HepG2 (cell line): ENCODE results near the gene CNNM3. TPM values are rescaled to one million over a fixed set of nuclear protein-coding genes. Genes with fewer than 3 reads are reported as not detected.

ENCODE experiments used
- NFIB ChIP-seq: sonication (generic); formaldehyde crosslinking; IDR thresholded peaks from 2 replicates; pipeline ENCODE4 v1.9.0; 2021; ENCODE audit warnings: missing genetic modification reagents, mild to moderate bottlenecking, borderline replicate concordance
- SMARCC2 ChIP-seq: fragments of 450-650 bp; IDR thresholded peaks from 2 replicates; pipeline ENCODE4 v1.6.1; 2017; ENCODE audit warnings: antibody characterized with exemption, mild to moderate bottlenecking
- U2AF2 ChIP-seq: fragments of 200-400 bp; formaldehyde crosslinking; IDR thresholded peaks from 2 replicates; pipeline ENCODE4 v1.6.1; 2017; ENCODE audit warnings: low read depth, mild to moderate bottlenecking, low read length
- ZNF335 ChIP-seq: sonication (generic); formaldehyde crosslinking; IDR thresholded peaks from 2 replicates; pipeline ENCODE4 v1.4.0; 2020; ENCODE audit warnings: missing genetic modification reagents
- ZNF431 ChIP-seq: sonication (generic); formaldehyde crosslinking; IDR thresholded peaks from 2 replicates; pipeline ENCODE4 v1.9.0; 2022; ENCODE audit warnings: missing genetic modification reagents, low read depth, mild to moderate bottlenecking, borderline replicate concordance
- ZNF703 ChIP-seq: sonication (generic); formaldehyde crosslinking; IDR thresholded peaks from 2 replicates; pipeline ENCODE4 v1.5.1; 2020; ENCODE audit warnings: missing genetic modification reagents, mild to moderate bottlenecking, moderate library complexity, borderline replicate concordance
- ZNF841 ChIP-seq: sonication (generic); formaldehyde crosslinking; IDR thresholded peaks from 2 replicates; pipeline ENCODE4 v1.8.1; 2023; ENCODE audit warnings: missing genetic modification reagents, borderline replicate concordance
- ZSCAN25 ChIP-seq: sonication (generic); formaldehyde crosslinking; IDR thresholded peaks from 2 replicates; pipeline ENCODE4 v1.8.0; 2022; ENCODE audit warnings: mild to moderate bottlenecking, missing genetic modification reagents
- polyA plus RNA-seq, 8 experiments: library from polyadenylated mRNA; depleted of rRNA in 3 of 8; stranded (reverse) in 7 of 8; unstranded in 1 of 8; fragments of >200 nt; fragmentation: Illumina TruSeq in 4 of 8; extraction: Trizol in 4 of 8; gene quantifications; 2 replicates each; pipeline versions ENCODE4 v1.2.1 to v1.2.3, GENCODE V29; 2011 to 2016; ENCODE audit warnings: low read depth in 4 of 8, missing spikeins in 1 of 8, mixed read lengths in 1 of 8; ENCODE audit not compliant: insufficient read depth in 1 of 8
- total RNA-seq, 5 experiments: library from RNA; depleted of rRNA; stranded (reverse); fragments of >200 nt; fragmentation: Illumina TruSeq; extraction: Trizol; gene quantifications; 2 replicates each; pipeline ENCODE4 v1.2.3, GENCODE V29; 2016; ENCODE audit warnings: low read depth in 1 of 5
- TF ChIP-seq, protein P1 (sequence below): sonication (generic); formaldehyde crosslinking; IDR thresholded peaks from 2 replicates; pipeline ENCODE4 v1.4.0; 2020; ENCODE audit warnings: missing genetic modification reagents, borderline replicate concordance
- TF ChIP-seq, protein P2 (sequence below): IDR thresholded peaks from 2 replicates; pipeline ENCODE4 v1.6.1; 2012; ENCODE audit warnings: inconsistent platforms
- TF ChIP-seq, protein P3 (sequence below): sonication (generic); formaldehyde crosslinking; IDR thresholded peaks from 2 replicates; pipeline ENCODE4 v1.9.0; 2021; ENCODE audit warnings: missing genetic modification reagents, mild to moderate bottlenecking, borderline replicate concordance
- TF ChIP-seq, protein P4 (sequence below): IDR thresholded peaks from 2 replicates; pipeline ENCODE4 v1.6.1; 2016; ENCODE audit warnings: mild to moderate bottlenecking
- TF ChIP-seq, protein P5 (sequence below): sonication (generic); formaldehyde crosslinking; IDR thresholded peaks from 2 replicates; pipeline ENCODE4 v1.4.0; 2020; ENCODE audit warnings: mild to moderate bottlenecking, missing genetic modification reagents
- TF ChIP-seq, protein P6 (sequence below): sonication (generic); formaldehyde crosslinking; IDR thresholded peaks from 2 replicates; pipeline ENCODE4 v1.5.0; 2020; ENCODE audit warnings: mild to moderate bottlenecking, missing genetic modification reagents

CNNM3 gene
- total and polyA plus RNA-seq, 2 of the 13 experiments (the other 11 are each of a cell fraction or from before 2014, with no cell fraction given), result 21.2 to 27.9 TPM

DNA sequence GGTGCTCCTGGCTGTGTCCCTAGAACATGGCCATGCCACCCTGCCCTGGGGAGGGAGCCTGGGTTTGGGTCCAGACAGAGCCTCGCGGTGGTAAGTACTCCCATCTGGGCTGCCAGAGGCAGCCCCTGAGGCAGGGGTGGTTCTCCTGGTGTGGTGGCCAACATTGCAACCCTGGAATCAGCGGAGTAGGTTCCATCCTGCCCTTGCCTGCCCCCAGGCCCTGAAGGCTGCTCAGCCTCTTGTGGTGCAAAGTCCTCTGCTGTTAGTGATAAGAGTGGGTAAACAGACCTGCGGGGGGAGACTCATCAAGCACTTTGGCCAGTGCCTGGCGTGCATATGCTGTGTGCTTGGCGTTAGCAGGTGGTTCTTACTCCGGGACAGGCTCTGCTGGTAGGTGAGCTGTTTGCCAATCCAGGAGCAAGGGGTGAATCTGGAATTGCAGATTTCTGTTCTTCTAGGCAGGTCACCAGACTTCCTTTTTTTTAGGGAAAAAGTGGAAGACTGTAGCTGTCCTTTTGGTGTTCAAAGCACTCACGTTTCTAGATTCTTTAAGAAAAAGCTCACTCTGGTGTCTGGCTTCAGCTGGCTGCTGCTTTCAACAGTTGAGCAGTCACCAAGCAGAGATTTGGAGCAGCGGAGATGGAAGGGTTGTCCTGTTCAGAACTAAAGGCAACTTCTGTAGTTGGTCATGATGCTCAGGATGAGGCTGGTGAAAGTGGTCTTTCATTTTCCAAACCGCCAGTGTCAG lies 3.2 kb downstream of the CNNM3 start (continued):
- TF ChIP-seq, protein P1, sequence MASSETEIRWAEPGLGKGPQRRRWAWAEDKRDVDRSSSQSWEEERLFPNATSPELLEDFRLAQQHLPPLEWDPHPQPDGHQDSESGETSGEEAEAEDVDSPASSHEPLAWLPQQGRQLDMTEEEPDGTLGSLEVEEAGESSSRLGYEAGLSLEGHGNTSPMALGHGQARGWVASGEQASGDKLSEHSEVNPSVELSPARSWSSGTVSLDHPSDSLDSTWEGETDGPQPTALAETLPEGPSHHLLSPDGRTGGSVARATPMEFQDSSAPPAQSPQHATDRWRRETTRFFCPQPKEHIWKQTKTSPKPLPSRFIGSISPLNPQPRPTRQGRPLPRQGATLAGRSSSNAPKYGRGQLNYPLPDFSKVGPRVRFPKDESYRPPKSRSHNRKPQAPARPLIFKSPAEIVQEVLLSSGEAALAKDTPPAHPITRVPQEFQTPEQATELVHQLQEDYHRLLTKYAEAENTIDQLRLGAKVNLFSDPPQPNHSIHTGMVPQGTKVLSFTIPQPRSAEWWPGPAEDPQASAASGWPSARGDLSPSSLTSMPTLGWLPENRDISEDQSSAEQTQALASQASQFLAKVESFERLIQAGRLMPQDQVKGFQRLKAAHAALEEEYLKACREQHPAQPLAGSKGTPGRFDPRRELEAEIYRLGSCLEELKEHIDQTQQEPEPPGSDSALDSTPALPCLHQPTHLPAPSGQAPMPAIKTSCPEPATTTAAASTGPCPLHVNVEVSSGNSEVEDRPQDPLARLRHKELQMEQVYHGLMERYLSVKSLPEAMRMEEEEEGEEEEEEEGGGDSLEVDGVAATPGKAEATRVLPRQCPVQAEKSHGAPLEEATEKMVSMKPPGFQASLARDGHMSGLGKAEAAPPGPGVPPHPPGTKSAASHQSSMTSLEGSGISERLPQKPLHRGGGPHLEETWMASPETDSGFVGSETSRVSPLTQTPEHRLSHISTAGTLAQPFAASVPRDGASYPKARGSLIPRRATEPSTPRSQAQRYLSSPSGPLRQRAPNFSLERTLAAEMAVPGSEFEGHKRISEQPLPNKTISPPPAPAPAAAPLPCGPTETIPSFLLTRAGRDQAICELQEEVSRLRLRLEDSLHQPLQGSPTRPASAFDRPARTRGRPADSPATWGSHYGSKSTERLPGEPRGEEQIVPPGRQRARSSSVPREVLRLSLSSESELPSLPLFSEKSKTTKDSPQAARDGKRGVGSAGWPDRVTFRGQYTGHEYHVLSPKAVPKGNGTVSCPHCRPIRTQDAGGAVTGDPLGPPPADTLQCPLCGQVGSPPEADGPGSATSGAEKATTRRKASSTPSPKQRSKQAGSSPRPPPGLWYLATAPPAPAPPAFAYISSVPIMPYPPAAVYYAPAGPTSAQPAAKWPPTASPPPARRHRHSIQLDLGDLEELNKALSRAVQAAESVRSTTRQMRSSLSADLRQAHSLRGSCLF (CRISPR knock-in tag), result no peak
- TF ChIP-seq U2AF2, result 0 out of 2 replicates have a peak, but pooled peaks have one; percentile 27
- TF ChIP-seq ZSCAN25 (CRISPR knock-in tag), result peak; percentile 96
- TF ChIP-seq, protein P2, sequence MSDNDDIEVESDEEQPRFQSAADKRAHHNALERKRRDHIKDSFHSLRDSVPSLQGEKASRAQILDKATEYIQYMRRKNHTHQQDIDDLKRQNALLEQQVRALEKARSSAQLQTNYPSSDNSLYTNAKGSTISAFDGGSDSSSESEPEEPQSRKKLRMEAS, result peak; percentile 96
- TF ChIP-seq, protein P3, sequence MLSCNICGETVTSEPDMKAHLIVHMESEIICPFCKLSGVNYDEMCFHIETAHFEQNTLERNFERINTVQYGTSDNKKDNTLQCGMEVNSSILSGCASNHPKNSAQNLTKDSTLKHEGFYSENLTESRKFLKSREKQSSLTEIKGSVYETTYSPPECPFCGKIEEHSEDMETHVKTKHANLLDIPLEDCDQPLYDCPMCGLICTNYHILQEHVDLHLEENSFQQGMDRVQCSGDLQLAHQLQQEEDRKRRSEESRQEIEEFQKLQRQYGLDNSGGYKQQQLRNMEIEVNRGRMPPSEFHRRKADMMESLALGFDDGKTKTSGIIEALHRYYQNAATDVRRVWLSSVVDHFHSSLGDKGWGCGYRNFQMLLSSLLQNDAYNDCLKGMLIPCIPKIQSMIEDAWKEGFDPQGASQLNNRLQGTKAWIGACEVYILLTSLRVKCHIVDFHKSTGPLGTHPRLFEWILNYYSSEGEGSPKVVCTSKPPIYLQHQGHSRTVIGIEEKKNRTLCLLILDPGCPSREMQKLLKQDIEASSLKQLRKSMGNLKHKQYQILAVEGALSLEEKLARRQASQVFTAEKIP (CRISPR knock-in tag), result no peak
- no peak for TF ChIP-seq ZNF703 (CRISPR knock-in tag)
- TF ChIP-seq NFIB (CRISPR knock-in tag), result no peak
- peak; percentile 98 for TF ChIP-seq ZNF431
- TF ChIP-seq, protein P4, sequence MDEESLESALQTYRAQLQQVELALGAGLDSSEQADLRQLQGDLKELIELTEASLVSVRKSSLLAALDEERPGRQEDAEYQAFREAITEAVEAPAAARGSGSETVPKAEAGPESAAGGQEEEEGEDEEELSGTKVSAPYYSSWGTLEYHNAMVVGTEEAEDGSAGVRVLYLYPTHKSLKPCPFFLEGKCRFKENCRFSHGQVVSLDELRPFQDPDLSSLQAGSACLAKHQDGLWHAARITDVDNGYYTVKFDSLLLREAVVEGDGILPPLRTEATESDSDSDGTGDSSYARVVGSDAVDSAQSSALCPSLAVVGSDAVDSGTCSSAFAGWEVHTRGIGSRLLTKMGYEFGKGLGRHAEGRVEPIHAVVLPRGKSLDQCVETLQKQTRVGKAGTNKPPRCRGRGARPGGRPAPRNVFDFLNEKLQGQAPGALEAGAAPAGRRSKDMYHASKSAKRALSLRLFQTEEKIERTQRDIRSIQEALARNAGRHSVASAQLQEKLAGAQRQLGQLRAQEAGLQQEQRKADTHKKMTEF (CRISPR knock-in tag), result peak; percentile 91
- no peak for TF ChIP-seq ZNF841 (CRISPR knock-in tag)
- TF ChIP-seq, protein P5, sequence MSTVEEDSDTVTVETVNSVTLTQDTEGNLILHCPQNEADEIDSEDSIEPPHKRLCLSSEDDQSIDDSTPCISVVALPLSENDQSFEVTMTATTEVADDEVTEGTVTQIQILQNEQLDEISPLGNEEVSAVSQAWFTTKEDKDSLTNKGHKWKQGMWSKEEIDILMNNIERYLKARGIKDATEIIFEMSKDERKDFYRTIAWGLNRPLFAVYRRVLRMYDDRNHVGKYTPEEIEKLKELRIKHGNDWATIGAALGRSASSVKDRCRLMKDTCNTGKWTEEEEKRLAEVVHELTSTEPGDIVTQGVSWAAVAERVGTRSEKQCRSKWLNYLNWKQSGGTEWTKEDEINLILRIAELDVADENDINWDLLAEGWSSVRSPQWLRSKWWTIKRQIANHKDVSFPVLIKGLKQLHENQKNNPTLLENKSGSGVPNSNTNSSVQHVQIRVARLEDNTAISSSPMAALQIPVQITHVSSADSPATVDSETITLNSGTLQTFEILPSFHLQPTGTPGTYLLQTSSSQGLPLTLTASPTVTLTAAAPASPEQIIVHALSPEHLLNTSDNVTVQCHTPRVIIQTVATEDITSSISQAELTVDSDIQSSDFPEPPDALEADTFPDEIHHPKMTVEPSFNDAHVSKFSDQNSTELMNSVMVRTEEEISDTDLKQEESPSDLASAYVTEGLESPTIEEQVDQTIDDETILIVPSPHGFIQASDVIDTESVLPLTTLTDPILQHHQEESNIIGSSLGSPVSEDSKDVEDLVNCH (CRISPR knock-in tag), result no peak
- TF ChIP-seq, protein P6, sequence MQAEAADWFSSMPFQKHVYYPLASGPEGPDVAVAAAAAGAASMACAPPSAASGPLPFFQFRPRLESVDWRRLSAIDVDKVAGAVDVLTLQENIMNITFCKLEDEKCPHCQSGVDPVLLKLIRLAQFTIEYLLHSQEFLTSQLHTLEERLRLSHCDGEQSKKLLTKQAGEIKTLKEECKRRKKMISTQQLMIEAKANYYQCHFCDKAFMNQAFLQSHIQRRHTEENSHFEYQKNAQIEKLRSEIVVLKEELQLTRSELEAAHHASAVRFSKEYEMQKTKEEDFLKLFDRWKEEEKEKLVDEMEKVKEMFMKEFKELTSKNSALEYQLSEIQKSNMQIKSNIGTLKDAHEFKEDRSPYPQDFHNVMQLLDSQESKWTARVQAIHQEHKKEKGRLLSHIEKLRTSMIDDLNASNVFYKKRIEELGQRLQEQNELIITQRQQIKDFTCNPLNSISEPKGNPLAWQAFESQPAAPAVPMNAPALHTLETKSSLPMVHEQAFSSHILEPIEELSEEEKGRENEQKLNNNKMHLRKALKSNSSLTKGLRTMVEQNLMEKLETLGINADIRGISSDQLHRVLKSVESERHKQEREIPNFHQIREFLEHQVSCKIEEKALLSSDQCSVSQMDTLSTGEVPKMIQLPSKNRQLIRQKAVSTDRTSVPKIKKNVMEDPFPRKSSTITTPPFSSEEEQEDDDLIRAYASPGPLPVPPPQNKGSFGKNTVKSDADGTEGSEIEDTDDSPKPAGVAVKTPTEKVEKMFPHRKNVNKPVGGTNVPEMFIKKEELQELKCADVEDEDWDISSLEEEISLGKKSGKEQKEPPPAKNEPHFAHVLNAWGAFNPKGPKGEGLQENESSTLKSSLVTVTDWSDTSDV (CRISPR knock-in tag), result no peak
- peak; percentile 84; the same call in 1 of the 2 replicates for TF ChIP-seq ZNF335 (CRISPR knock-in tag)
- no peak for TF ChIP-seq SMARCC2
